Mononuclear cell (primary cell): ENCODE measurements around the gene TBC1D9. TPM values are rescaled to one million over a fixed set of nuclear protein-coding genes. Genes with fewer than 3 reads are reported as not detected.

Experiments used
- H3K27me3 ChIP-seq: 2 replicates; pipeline ENCODE4 v1.6.0; 2011; ENCODE audit warnings: low read length, control low read depth; ENCODE audit not compliant: insufficient read depth
- H3K4me1 ChIP-seq: 2 replicates; pipeline ENCODE4 v1.5.1; 2011; ENCODE audit warnings: mild to moderate bottlenecking, low read length, control low read depth; ENCODE audit not compliant: insufficient read depth
- H3K4me3 ChIP-seq: 2 replicates; pipeline ENCODE4 v1.5.1; 2011; ENCODE audit warnings: mild to moderate bottlenecking, low read length, moderate library complexity
- H3K9me3 ChIP-seq: 2 replicates; pipeline ENCODE4 v1.5.1; 2011; ENCODE audit warnings: low read depth, mild to moderate bottlenecking, control low read depth, low read length
- total RNA-seq: library from RNA; depleted of rRNA; stranded (reverse); fragments of >200 nt; gene quantifications from one replicate; pipeline ENCODE4 v1.2.3, GENCODE V29; 2012

TBC1D9 gene
- total RNA-seq, 1 donor, result 8.7 TPM

DNA sequence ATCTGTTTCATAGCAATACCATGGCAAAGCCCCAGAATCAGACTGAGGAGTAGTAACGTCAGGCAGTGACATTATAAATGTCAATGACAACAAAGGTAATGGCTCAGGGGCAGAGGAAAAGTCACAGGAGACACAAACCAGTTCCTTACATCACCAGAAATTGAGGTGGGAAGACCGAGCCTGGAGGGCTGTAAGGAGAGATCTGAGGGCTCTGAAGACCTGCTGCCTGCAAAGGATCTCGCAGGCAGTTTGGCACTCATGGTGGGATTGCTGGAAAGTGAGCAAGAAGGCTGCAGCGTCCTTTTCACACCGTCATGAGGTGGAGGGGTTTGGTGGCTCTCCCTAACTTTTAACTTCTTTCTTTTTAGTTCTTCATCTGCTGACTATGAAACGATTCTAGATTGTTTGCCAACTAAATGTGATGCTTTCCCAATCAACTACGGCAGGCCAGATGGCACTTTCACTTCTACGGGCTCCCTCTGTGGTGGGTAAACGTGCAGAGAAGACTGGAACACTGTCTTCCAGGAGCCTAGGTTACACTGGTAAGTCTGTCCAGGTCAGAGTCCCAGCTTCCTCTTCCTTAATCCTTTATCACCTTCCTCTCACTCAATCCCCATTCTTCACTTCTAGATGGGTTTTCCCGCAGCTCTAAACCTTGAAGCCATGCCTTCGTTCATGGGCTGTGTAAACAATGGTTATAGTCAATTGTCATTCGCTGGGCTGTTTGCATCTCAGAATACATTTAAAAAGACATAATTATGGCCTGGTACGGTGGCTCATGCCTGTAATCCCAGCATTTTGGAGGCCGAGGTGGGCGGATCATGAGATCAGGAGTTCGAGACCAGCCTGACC, 58.2 kb downstream of the TBC1D9 start:
- no peaks in the 10 kb centered on the region for H3K27me3 ChIP-seq
- H3K9me3 ChIP-seq, result no peaks in the 10 kb centered on the region
- no peak overlapping the region for H3K4me3 ChIP-seq
- no peaks in the 10 kb centered on the region for H3K4me1 ChIP-seq

DNA sequence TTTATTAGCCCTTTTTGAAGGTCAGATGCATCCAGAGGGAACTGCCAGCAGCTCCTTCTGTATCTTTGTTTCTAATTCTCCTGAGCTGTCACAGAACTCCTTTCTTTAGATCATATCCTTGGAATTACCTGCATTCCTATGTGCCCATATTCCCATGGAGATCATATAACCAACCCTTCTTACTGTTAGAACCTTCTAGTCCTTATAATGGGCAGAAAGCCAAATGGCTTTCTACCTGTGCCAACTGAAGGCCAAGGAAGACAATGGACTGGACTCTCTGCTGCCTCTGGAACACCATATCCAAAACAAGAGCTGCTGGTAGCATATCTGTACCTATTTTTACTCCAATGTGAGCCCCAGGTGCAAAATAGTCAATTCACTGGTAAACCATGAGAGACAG, 60.7 kb downstream of the TBC1D9 start:
- no peaks in the 10 kb centered on the region for H3K9me3 ChIP-seq
- H3K4me1 ChIP-seq, result no peaks in the 10 kb centered on the region
- no peaks in the 10 kb centered on the region for H3K27me3 ChIP-seq
- H3K4me3 ChIP-seq, result no peak overlapping the region

DNA sequence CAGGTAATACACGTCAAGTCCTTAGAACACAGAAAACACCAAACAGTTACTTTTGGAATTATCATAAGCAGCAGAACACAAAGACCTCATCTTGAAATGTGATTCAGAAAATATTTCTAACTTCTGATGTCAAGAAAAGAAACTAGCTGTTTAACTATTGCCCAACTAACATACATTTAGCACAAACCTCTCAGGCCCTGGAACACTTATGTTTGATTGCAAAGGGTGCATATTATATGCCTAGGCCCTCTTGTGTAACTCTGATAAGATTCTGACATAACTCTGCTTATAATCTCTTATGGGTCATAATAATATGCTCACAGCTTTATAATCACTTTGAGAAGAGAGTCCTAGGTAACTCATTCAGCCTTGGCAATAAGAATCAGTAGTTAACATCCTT, 62.6 kb downstream of the TBC1D9 start:
- Histone ChIP-seq H3K4me3 (no peak overlapping the region), H3K27me3 (no peaks in the 10 kb centered on the region), H3K9me3 (no peaks in the 10 kb centered on the region), H3K4me1 (no peaks in the 10 kb centered on the region)

DNA sequence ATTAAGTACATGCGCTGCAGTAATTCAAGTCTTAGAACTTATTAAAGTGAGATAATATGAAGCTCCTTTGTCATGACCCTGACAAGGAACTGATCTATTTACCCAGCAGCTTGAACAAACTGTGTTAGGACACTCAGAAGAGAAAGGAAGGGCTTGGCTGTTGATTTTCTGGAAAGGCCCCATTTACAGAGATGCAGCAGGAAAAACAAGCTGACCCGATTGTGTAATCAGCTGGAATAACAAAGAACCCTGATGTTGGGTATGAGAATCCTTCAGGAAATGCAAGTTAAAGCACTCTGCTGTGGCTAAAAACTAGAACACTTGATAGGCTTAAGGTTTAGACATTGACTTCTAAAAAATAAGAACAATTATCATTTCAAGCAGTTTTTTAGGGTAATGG, 64.8 kb downstream of the TBC1D9 start:
- Histone ChIP-seq H3K27me3 (no peaks in the 10 kb centered on the region), H3K4me3 (no peak overlapping the region), H3K9me3 (no peaks in the 10 kb centered on the region), H3K4me1 (no peaks in the 10 kb centered on the region)

DNA sequence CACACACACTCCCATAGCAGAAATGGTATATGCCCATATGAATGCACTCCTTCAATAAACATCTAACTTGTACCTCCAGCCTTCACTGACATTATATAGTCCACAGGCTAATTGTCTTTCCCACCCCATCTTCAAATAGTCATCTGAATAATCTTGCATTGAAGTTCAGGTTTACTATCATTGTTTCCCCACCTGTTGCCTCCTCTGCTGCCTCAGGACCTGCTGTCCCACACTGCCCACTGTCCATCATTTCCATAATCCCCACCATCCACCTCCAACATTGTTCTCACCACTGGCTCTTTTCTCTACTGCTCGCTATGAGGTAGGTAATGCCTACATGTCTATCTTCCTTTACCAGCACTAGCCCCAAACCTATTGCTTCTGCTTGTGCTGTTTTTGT, 66.1 kb downstream of the TBC1D9 start:
- Histone ChIP-seq H3K9me3 (no peaks in the 10 kb centered on the region), H3K4me1 (no peaks in the 10 kb centered on the region), H3K4me3 (no peak overlapping the region), H3K27me3 (no peaks in the 10 kb centered on the region)

DNA sequence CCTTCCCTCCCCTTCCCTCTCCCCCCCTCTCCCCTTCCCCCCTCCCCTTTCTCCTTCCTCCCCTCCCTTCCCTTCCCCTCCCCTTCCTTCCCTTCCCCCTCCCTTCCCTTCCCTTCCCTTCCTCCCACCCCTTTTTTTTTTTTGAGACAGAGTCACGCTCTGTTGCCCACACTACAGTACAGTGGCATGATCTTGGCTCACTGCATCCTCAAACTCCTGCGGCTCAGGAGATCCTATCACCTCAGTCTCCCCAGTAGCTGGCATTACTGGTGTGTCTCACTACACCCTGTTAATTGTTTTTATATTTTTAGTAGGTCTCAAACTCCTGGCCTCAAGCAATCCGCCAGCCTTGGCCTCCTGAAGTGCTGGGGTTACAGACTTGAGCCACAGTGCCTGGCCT, 66.6 kb downstream of the TBC1D9 start:
- Histone ChIP-seq H3K4me1 (no peaks in the 10 kb centered on the region), H3K4me3 (no peak overlapping the region), H3K27me3 (no peaks in the 10 kb centered on the region), H3K9me3 (no peaks in the 10 kb centered on the region)

DNA sequence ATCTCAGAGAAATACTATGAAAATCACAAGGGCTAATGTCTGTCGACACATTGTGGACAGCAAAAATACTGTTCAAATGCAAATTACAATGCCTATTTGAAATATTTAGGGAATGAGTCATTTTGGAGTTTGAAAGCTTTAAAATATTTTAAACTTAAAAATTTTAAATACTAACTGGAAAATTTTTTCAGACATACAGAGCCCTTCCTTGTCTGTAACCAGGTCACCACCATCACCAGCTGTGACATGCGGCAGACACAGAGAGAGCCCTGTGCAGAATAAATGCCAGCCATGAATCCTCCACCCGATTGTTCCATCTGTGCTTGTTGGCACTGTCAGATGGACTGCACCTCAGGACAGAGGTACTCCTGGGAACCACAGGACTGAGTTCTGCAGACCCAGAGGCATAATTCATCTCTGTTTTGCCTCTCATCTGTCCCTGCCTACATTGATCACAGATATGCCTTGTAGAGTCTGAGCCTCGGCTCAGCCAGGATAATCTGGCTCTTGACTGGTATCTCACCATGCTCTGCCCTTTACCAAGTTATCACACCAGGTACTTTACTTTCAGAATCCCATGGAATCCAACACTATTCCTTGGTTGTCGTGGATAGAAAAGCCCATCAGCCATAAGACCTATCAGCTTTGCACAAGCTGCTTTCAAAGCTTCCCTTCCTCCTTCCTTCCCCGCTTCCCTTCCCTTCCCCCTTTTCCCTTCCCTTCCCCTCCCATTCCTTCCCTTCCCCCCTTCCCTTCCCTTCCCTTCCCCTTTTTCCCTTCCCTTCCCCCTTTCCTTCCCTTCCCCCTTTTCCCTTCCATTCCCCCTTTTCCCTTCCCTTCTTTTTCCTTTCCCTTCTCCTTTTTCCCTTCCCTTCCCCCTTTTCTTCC, 67.2 kb downstream of the TBC1D9 start:
- Histone ChIP-seq H3K4me1 (no peaks in the 10 kb centered on the region), H3K27me3 (no peaks in the 10 kb centered on the region), H3K4me3 (no peak overlapping the region), H3K9me3 (no peaks in the 10 kb centered on the region)

DNA sequence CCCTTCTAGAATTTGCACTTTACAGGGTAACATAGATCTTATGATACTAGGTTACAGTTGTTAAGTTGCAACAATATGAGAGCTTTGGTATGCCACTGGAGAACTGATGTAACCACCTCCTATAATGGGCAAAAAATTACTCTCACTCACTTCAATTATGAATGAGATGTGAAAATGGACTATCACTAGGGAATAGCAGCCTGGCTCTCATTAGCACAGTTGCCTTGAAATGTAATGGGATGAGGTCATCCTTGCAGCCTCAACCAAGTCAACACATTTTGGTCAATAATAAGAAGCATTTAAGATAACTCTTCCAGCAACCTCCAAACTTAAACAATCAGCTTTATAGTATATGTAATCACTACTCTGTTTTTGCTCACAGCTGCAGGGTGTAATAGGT, 69.4 kb downstream of the TBC1D9 start:
- Histone ChIP-seq H3K27me3 (no peaks in the 10 kb centered on the region), H3K9me3 (no peaks in the 10 kb centered on the region), H3K4me3 (no peak overlapping the region), H3K4me1 (no peaks in the 10 kb centered on the region)

DNA sequence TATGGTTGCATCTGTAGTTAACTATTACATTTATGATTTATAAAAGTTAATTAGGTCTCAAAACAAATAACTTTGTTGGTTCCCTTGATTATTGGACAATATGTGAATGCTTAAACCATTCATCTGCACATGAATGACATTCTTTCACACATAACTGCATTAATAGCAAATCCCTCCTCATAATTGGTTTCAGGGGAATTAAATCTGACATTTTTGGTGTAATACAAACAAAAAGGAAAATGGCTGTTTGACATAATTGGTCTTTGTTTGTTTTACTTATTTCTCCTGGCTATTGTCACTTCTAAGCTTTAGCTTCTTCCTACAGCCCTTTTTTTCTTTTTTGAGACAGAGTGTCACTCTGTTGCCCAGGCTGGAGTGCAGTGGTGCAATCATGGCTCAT, 71.9 kb downstream of the TBC1D9 start:
- H3K4me1 ChIP-seq, result no peaks in the 10 kb centered on the region
- no peaks in the 10 kb centered on the region for H3K27me3 ChIP-seq
- H3K9me3 ChIP-seq, result no peaks in the 10 kb centered on the region
- no peak overlapping the region for H3K4me3 ChIP-seq

DNA sequence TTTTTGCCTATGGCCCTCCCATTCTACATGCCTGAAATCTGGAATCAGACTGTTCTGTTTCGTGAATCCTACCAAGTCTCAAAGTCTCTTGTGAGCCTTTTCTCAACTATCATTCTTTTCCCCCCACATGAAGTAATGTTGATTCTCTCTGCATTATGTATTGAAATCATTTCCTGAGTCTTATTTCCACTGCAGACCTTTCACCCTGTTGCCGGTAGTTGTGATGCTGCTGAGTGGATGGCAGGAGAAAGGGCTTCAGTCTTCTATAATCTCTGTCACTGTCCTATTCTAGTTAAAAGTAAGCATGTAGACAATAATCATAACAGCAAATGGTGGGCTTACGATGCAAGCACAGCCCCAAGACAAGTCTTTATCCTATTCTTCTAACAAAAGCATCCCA, 75.0 kb downstream of the TBC1D9 start:
- Histone ChIP-seq H3K4me1 (no peaks in the 10 kb centered on the region), H3K9me3 (no peaks in the 10 kb centered on the region), H3K27me3 (no peaks in the 10 kb centered on the region), H3K4me3 (no peak overlapping the region)

DNA sequence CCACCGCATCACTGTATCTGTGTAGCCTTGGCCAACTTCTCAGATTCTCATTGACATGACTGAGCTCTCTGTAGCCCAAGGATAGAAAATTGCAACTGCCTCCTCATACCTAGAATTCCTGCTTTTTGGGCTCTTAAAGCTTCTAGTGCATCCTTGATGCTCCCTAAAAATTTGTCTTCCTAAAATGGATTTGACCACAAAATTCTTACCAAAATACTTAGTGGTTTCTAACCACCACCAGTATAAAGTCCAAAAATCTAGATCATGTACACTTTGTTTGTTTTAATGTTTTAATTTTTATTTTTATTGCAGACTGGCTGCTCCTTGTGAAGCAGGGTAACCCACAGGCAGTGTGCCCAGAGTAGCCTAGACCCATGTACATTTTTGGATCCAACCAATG, 75.5 kb downstream of the TBC1D9 start:
- H3K4me3 ChIP-seq, result no peak overlapping the region
- H3K9me3 ChIP-seq, result no peaks in the 10 kb centered on the region
- H3K27me3 ChIP-seq, result no peaks in the 10 kb centered on the region
- H3K4me1 ChIP-seq, result no peaks in the 10 kb centered on the region

DNA sequence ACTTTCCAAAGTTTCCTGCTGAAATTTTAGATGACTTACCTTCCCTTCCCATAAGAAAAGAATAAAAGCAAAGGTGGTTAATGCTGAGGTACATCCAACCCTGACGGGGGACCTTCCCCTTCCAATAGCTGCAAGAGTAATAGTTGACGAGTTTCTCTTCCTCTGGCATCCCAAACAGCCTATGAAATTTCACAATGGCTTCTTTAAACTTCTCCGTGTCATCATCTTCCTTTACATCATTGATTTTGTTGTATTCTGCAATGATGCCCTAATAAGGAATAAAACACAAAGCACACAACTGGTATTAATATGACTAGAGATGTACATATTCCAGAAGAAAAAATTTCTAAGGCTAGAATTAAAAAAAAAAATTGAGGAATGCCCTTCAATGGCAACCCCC, 76.6 kb downstream of the TBC1D9 start:
- H3K27me3 ChIP-seq, result no peaks in the 10 kb centered on the region
- no peaks in the 10 kb centered on the region for H3K9me3 ChIP-seq
- H3K4me3 ChIP-seq, result no peak overlapping the region
- H3K4me1 ChIP-seq, result no peaks in the 10 kb centered on the region

DNA sequence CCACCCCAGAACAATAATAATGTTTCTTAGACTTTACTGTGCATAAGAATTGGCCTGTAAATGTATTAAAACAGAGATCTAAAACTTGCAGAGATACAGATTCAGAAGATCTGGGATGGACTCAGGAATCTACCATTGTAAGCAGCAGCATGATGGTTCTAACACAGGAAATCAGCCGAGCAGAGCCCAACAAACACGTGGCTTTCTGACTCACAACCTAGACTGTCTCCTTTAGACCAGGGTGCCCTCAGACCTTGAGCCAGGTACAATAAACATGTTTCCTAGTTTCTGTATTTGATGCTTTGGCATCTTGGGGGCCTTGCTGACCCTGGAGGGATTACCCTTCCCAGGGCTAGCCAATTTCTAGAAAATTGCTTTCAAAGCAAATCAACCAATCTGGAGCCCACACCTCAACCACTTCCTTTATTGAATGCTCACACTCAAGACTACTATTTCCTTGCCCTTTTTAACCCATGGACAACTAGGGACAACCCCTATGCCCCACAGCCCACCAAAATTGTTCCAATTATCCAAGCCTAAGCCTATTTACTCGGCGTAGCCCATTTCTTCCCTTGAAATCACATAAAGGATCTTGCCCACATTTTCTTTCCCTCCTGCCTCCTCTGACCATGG, 80.5 kb downstream of the TBC1D9 start:
- Histone ChIP-seq H3K4me3 (no peak overlapping the region), H3K4me1 (no peaks in the 10 kb centered on the region), H3K9me3 (no peaks in the 10 kb centered on the region), H3K27me3 (no peaks in the 10 kb centered on the region)

DNA sequence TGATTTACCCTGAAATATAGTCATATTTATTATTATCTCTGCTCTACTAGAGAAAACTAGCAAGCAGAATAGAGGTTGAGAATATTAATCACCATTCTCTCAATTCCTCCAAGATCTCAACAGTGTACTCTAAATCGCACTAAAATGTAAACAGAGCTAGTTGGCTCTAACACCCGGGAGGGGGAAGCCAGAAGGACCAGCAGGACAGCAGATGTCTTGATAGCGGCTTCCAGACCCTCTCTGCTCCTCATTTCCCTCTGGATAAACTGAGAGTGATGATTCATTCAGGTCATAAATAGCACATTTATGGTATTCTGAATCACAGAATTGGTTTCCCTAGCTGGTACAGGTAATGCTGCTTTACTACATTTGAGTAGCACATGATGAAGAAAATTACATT, 82.5 kb downstream of the TBC1D9 start:
- Histone ChIP-seq H3K27me3 (no peaks in the 10 kb centered on the region), H3K4me1 (no peaks in the 10 kb centered on the region), H3K9me3 (no peaks in the 10 kb centered on the region), H3K4me3 (no peak overlapping the region)

DNA sequence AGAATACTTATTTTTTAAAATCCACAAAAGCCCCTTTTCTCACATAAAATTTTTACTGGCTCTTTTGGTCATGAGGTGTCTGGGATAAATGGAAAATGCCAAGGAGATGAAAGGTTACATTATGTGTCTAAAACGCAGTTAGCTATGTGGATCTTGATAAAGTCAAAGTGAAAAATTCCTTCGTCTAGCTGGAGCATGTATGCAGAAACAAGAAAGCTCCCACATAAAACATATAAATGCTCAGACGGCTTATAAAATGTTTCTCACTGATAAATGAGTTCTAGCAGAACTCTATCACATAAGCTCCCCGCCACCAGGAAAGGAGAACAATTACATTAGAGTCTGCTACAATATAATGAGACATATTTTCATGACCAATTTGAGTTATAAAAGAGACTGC, 83.8 kb downstream of the TBC1D9 start:
- H3K4me3 ChIP-seq, result no peak overlapping the region
- H3K27me3 ChIP-seq, result no peaks in the 10 kb centered on the region
- no peaks in the 10 kb centered on the region for H3K4me1 ChIP-seq
- no peaks in the 10 kb centered on the region for H3K9me3 ChIP-seq
